ENCODE data around the gene PSG11.
"Not testable (repeated sequence)": the region's sequence is repeated elsewhere in the genome, so short reads cannot be mapped to it uniquely, and the experiment has no call there.

DNA sequence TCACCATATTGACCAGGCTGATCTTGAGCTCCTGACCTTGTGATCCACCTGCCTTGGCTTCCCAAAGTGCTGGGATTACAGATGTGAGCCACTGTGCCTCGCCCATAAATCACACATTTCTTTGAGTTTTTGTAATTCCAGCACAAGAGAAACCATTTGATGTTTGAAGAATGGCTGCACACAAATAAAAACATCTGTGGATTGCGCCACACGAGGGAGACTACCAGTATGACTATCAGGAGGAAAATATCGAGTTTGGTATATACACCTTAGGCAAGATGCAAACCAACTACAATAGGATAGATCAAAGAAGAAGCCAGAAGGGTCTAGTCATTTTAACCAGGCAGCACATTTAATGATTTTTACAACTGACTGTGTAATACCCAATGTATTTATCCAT lies 20.4 kb downstream of the PSG11 start:
- not testable (repeated sequence) for TF ChIP-seq POLR2A (IDR thresholded peaks at IDR 0.05)
- TF ChIP-seq, protein P1, sequence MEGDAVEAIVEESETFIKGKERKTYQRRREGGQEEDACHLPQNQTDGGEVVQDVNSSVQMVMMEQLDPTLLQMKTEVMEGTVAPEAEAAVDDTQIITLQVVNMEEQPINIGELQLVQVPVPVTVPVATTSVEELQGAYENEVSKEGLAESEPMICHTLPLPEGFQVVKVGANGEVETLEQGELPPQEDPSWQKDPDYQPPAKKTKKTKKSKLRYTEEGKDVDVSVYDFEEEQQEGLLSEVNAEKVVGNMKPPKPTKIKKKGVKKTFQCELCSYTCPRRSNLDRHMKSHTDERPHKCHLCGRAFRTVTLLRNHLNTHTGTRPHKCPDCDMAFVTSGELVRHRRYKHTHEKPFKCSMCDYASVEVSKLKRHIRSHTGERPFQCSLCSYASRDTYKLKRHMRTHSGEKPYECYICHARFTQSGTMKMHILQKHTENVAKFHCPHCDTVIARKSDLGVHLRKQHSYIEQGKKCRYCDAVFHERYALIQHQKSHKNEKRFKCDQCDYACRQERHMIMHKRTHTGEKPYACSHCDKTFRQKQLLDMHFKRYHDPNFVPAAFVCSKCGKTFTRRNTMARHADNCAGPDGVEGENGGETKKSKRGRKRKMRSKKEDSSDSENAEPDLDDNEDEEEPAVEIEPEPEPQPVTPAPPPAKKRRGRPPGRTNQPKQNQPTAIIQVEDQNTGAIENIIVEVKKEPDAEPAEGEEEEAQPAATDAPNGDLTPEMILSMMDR (IDR thresholded peaks at IDR 0.05): not testable (repeated sequence)

All from heart left ventricle (tissue), 13 donors.